Lower lobe of right lung (tissue), 2 donors: ENCODE measurements around the gene STAMBPL1. TPM values are rescaled to one million over a fixed set of nuclear protein-coding genes. Genes with fewer than 3 reads are reported as not detected.
A peak's percentile ranks its signal among the peaks of the same experiment; 100 is the strongest.

Experiments
- ATAC-seq, 2 donors: fragments of 200-7000 bp; cut with Tn5 transposase; one replicate each; pipeline ENCODE4 v1.9.1; 2020 to 2022; ENCODE audit warnings: mild to moderate bottlenecking in 2 of 2, moderate library complexity in 2 of 2
- DNase-seq: peaks from one replicate; pipeline ENCODE4 v3.0.0-alpha.2; 2020
- H3K27ac ChIP-seq: fragments of 200-600 bp; one replicate; pipeline ENCODE4 v1.8.0; 2022
- H3K27me3 ChIP-seq: fragments of 200-600 bp; one replicate; pipeline ENCODE4 v1.8.0; 2022; ENCODE audit warnings: low read depth
- H3K36me3 ChIP-seq: fragments of 200-600 bp; one replicate; pipeline ENCODE4 v1.8.0; 2022; ENCODE audit warnings: mild to moderate bottlenecking
- H3K4me1 ChIP-seq: fragments of 200-600 bp; one replicate; pipeline ENCODE4 v1.8.0; 2022
- H3K4me3 ChIP-seq: fragments of 200-600 bp; one replicate; pipeline ENCODE4 v1.8.0; 2022; ENCODE audit warnings: mild to moderate bottlenecking
- H3K9me3 ChIP-seq: fragments of 200-600 bp; one replicate; pipeline ENCODE4 v1.8.0; 2022
- intact Hi-C: fragments of 100-400 bp; cut with DNase I; formaldehyde crosslinking; loops from one replicate; pipeline ENCODE4 v1.11.0; 2022
- total RNA-seq: library from RNA; stranded (reverse); fragmentation: NEBNext Ultra II Directional; extraction: Animal tissue kit (Norgen Biotek cat#: 25700); gene quantifications from one replicate; pipeline ENCODE4 v1.2.1, GENCODE V29; 2021
- TF ChIP-seq, protein P1 (sequence below): fragments of 200-600 bp; IDR thresholded peaks from one replicate; pipeline ENCODE4 v1.8.0; 2022; ENCODE audit warnings: antibody characterized with exemption, mild to moderate bottlenecking
- donor health status: DM: no; HTN: yes; CAD: no; lungs with severe emphysema.

Gene STAMBPL1
- total RNA-seq, 1 donor from 2014 or later, result 7.1 TPM

DNA sequence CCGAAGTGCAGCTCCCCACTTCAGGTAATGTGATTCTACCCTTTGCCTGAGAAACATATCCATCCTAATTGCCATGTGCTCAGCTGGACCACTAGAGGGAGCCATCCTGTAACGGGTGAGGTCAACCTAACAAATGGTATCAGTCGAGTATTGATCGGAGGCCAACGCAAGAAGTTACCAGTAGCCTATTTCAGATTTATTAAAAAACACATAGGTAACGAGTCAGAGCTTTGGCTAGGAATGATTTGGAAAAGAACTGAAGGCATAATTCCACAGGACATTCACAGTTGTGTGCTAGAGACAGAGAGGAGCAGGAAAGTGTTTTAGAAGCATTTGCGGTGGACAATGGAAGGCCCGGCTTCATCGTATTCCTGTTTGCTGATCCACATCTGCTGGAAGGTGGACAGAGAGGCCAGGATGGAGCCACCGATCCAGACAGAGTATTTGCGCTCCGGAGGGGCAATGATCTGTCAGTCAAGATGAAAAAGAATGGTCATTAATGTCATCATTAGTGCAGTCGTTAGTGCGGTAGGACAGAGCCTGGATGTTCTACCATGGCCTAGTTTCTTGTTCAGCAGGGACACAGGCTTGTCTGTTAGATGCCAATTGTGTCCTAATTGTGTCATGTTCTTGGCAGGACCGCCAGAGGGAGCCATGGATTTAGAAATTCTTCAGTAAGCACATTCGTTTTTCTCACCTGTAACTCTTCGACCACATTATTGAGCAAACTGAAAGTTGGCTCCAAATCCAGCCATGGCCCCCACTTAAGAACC, 55.0 kb downstream of the STAMBPL1 start:
- no peaks in the 10 kb centered on the region for H3K9me3 ChIP-seq
- DNase-seq, result peak; percentile 74
- peaks cover 15% of the 10 kb centered on the region for H3K36me3 ChIP-seq
- H3K4me1 ChIP-seq, result peaks cover 24% of the 10 kb centered on the region
- no peaks in the 10 kb centered on the region for H3K27me3 ChIP-seq
- H3K4me3 ChIP-seq, result no peak overlapping the region
- peak overlapping the region; percentile 54 for H3K27ac ChIP-seq
- TF ChIP-seq, protein P1, sequence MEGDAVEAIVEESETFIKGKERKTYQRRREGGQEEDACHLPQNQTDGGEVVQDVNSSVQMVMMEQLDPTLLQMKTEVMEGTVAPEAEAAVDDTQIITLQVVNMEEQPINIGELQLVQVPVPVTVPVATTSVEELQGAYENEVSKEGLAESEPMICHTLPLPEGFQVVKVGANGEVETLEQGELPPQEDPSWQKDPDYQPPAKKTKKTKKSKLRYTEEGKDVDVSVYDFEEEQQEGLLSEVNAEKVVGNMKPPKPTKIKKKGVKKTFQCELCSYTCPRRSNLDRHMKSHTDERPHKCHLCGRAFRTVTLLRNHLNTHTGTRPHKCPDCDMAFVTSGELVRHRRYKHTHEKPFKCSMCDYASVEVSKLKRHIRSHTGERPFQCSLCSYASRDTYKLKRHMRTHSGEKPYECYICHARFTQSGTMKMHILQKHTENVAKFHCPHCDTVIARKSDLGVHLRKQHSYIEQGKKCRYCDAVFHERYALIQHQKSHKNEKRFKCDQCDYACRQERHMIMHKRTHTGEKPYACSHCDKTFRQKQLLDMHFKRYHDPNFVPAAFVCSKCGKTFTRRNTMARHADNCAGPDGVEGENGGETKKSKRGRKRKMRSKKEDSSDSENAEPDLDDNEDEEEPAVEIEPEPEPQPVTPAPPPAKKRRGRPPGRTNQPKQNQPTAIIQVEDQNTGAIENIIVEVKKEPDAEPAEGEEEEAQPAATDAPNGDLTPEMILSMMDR, result peak; percentile 77
- intact Hi-C loops, result loop anchor here (10.0 kb wide), 2 partner anchors 50 to 280 kb away; no protein-coding TSS in a partner anchor
- ATAC-seq, result peak; percentile 87 to 88

DNA sequence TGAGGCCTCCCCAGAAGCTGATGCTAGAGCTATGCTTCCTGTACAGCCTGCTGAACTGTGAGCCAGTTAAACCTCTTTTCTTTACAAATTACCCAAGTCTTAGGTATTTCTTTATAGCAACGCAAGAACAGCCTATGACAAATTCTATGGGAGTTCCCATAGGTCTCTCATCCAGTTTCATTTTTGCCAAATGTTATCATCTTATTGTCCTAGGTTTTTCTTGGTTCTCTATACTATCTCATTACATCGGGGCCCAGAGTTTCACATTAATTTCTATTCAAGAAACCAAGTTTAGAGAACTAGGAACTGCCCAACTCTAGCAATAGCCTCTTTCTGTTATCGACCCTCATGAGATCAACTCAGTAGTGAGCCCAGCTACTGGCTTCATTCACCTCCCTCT, 56.6 kb downstream of the STAMBPL1 start:
- no peak overlapping the region for H3K27ac ChIP-seq
- H3K27me3 ChIP-seq, result no peaks in the 10 kb centered on the region
- no peaks in the 10 kb centered on the region for H3K9me3 ChIP-seq
- H3K4me3 ChIP-seq, result no peak overlapping the region
- TF ChIP-seq, protein P1, result no peak
- intact Hi-C loops, result loop anchor here (10.0 kb wide), 2 partner anchors 48 to 278 kb away; no protein-coding TSS in a partner anchor
- DNase-seq (no peak), ATAC-seq (no peak)
- H3K4me1 ChIP-seq, result peaks cover 24% of the 10 kb centered on the region
- peaks cover 29% of the 10 kb centered on the region for H3K36me3 ChIP-seq

DNA sequence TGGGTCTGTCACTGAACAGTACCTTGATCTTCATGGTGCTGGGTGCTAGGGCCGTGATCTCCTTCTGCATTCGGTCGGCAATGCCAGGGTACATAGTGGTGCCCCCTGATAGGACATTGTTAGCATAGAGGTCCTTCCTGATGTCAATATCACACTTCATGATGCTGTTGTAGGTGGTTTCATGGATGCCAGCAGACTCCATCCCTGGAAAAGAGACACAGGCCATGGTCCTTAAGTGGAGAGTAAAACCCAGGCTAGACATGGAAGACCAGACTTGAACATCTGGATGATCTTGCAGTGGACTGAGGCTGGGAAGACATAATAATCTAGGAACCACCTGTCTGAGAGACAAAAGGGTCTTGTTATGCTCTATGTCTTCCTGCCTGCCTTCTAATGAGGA, 58.0 kb downstream of the STAMBPL1 start:
- no peak overlapping the region for H3K4me3 ChIP-seq
- no peak for DNase-seq
- H3K9me3 ChIP-seq, result no peaks in the 10 kb centered on the region
- H3K4me1 ChIP-seq, result peaks cover 13% of the 10 kb centered on the region
- TF ChIP-seq, protein P1, result no peak
- H3K27me3 ChIP-seq, result no peaks in the 10 kb centered on the region
- intact Hi-C loops, result loop anchor here (10.0 kb wide), 2 partner anchors 47 to 277 kb away; no protein-coding TSS in a partner anchor
- no peak for ATAC-seq
- no peak overlapping the region for H3K27ac ChIP-seq
- H3K36me3 ChIP-seq, result peaks cover 35% of the 10 kb centered on the region

DNA sequence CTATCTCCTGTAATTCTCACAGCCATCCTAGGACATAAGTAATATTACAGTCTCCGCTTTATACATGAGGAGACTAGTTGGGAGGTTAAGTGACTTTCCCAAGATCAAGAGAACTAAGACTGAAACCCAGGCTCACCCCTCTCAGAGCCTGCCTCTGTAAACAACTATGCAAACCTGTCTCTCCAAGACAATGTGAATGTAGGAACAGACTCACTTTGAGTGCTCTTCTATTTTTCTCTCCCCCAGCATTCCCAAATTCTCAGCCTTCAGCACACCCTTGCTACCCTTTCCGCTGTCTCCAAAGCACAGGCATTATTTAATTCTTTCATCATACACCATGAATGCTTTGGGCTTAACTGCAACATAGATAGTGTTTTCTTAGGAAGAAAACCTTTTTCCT, 58.9 kb downstream of the STAMBPL1 start:
- ATAC-seq, result no peak
- H3K9me3 ChIP-seq, result no peaks in the 10 kb centered on the region
- TF ChIP-seq, protein P1, result no peak
- DNase-seq, result no peak
- H3K27me3 ChIP-seq, result no peaks in the 10 kb centered on the region
- H3K4me1 ChIP-seq, result peaks cover 12% of the 10 kb centered on the region
- intact Hi-C loops, result loop anchor here (10.0 kb wide), 2 partner anchors 46 to 276 kb away; no protein-coding TSS in a partner anchor
- peaks cover 42% of the 10 kb centered on the region for H3K36me3 ChIP-seq
- H3K27ac ChIP-seq, result no peak overlapping the region
- H3K4me3 ChIP-seq, result no peak overlapping the region

DNA sequence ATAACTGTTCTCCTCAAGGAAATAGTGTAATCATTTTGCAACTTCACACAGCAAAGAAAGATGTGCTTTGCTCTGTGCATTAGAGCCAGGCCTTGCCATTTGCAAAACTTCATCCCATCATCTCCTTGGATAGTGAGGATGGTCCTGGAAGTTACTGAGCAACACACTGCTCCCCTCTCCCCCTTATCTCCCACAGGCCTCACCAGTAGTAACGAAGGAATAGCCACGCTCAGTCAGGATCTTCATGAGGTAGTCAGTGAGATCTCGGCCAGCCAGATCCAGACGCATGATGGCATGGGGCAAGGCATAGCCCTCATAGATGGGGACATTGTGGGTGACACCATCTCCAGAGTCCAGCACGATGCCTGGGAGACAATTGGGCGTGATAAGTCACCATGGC, 61.0 kb downstream of the STAMBPL1 start:
- Histone ChIP-seq H3K4me3 (no peak overlapping the region), H3K4me1 (peaks cover under 1% of the 10 kb centered on the region), H3K36me3 (peaks cover 48% of the 10 kb centered on the region), H3K27ac (no peak overlapping the region), H3K9me3 (no peaks in the 10 kb centered on the region), H3K27me3 (no peaks in the 10 kb centered on the region)
- ATAC-seq, result no peak
- intact Hi-C loops, result no loop called here
- TF ChIP-seq, protein P1, result no peak
- DNase-seq, result no peak
